RKO (cell line): ENCODE results near the gene ALDOA.
"Not testable (repeated sequence)": the region's sequence is repeated elsewhere in the genome, so short reads cannot be mapped to it uniquely, and the experiment has no call there.

ENCODE experiments used
- DNase-seq: peaks from one replicate; pipeline ENCODE4 v3.0.0-alpha.2; 2016; ENCODE audit warnings: low spot score

Gene ALDOA

DNA sequence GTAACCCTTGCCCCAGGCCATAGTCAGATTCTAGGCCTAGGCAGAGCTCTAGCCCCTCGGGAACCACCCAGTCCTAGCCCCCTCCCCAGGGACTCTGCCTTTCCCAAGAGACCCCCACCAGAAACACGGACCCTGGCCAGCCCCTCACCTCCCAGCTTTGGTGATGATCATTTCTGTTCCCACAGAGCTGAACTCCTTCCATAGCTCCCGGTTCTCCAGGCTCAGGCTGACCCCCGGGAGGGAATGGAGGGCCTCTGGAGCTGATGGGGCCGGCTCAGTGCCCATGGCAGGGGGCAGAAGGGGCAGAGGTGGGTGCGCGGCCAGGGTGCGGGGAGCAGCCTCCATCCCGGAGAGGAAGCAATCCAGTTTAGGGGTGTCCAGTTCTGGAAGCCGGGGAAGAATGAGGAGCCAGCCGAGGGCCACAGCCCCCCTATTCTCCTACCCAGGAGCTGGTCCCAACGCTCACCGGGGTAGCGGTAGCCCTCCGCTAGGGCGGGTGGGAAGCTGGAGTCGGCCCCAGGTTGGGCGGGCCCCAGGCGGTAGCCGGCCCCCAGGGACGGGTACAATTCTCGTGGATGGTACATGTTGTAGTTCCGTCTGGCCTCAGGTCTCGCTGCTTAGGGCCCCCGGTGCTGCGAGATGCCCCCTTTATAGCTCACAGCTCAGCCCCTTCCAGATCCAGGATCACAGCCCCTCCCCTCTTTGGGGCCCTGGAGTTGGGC is 25.2 kb downstream of the ALDOA start:
- DNase-seq = no peak

DNA sequence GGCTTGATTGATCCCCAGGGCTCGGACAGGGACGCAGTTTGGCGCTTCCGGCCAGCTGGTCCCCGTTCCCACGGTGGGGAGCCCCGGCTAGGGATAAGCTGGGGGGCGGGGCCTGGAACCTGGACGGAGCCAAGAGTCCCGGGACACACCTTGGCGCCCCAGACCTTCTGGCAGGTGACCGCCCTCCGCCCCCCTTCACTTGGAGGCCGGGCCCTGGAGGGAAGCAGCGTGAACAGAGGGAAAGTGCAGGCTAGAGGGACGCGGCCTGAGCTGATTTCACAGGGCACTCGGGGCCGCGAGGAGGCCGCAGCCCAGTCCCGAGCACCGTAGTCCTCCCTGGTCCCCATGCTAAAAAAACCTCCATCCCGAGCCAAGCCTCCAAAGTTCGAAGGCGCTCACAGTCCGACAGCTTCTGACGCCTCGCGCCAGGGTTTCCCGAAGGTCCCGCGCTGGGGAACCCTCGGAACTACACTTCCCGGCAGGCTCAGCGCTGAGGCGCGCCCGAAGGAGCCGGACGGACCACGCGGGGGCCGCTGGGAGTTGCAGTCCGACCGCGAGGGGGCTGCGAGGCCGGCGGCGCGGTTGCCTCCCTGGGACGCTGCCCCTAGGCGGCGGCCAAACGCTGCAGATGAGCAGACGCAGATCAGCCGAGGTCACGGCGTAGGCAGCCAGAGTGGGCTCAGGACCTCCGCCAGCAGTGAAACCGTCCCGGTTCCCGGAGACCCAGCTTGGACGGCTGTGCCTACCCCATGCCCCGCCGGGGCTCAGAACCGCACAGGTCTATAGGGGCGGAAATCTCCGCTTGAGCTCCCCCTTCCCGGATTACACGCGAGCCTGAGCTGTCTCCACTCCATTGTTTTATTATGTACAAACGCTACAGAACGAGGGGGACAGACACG is 26.2 kb downstream of the ALDOA start, which contains the start of gene TBX6:
Gene TBX6, minus strand, starts transcription at position 451 of the 899 bp plus-strand sequence. CDS start 731 bp downstream, outside the sequence.
- peak; percentile 94 for DNase-seq

DNA sequence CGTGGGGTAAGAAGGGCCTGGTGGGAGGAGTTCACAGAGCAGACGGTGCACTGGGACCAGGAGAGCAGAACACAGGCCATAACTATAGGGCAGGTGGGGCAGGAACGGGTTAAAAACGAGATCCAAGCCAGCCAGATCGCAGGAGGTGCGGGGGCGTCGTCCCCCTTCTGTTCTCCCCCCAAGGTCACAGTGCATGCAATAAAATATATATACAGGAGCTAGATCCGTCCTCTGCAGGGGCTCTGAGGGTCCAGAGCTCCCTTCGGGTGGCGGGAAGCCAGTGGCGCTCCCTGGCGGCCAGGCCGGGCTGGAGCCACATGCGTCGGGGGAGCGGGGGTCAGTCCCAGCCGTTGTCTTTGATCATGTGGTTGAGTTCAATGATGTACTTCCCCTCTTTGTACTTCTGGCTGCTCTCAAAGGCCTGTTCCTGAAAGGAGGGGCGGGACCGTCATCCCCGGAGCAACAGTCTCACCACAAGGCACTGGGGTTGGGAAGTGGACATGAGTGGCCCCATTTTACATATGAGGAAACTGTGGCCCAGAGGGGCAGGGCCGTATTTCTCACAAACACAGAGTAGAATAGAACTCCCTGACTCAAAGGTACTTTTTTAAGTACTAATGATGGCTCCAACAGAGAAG is 26.9 kb downstream of the ALDOA start:
- DNase-seq = peak; percentile 92

DNA sequence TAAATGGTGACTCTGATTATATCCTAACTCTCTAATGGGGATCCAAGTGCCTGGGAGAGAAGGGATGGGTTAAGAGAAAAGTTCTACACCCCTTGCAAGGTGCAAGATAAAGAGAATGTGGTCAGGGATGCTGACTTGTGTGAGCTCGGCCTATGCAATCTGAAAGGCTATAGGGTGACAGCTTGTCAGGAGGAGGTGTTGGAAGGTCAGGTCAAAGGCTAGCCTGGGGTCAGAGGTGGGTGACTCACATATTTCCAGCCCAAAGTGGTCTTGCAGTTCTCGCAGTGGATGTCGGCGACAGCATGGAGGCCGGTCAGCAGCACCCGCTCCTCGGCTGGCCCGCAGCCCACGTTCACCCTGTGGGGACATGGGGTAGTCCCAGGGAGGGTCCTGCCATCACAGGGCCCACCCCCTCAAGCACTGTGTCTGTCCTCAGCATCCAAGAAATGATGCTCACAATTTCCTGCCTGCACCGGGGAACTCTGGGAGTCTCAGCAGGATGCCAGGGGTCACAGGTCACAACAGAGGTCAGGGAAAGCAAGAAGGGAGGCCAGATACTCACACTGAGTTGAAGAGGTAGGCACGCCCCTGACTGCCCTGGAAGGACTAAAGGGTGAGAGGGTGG is 29.1 kb downstream of the ALDOA start:
- no peak for DNase-seq

DNA sequence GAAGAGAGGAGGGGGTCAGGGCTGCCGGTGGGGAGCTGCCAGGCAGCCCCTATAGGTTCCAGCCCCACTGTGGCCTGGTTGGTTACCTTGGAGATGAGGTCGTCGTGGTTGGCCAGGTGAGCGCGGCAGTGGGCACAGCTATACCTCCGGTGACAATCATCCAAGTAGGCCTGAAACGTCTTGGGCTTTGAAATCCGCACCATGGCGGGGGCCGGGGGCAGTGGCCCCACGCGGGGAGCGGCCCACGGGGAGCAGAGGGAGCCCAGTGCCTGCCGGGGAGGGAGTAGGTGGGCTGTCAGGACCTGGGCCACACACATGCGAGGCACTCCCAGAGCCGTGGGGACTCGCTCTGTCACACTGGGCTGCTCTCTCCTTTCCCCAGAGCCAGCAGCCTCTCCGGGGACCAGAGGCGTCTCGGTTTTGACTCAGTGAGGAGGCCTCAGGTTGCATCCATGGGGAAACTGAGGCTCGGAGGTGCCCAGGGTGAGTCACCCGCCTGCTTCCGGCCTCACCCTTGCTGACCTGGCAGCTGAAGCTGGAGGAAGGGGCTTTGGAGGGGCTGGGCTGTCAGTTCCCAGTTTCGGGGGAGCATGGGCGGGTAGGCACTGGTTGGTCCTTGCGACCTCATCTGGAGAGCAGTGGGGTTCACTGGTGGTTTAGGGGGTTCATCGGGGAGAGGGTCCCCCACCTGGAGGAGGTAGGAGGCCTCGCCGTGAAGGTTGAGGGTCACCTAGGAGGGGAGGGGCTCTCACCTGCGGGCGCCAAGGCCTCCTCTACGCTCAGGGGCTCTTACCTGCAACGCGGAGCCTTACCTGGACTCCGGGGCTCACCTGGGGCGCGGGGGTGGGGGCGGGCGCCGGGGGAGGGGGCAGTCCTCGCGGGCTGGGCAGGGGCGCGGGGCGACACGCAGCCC is 29.9 kb downstream of the ALDOA start:
- DNase-seq = no peak

DNA sequence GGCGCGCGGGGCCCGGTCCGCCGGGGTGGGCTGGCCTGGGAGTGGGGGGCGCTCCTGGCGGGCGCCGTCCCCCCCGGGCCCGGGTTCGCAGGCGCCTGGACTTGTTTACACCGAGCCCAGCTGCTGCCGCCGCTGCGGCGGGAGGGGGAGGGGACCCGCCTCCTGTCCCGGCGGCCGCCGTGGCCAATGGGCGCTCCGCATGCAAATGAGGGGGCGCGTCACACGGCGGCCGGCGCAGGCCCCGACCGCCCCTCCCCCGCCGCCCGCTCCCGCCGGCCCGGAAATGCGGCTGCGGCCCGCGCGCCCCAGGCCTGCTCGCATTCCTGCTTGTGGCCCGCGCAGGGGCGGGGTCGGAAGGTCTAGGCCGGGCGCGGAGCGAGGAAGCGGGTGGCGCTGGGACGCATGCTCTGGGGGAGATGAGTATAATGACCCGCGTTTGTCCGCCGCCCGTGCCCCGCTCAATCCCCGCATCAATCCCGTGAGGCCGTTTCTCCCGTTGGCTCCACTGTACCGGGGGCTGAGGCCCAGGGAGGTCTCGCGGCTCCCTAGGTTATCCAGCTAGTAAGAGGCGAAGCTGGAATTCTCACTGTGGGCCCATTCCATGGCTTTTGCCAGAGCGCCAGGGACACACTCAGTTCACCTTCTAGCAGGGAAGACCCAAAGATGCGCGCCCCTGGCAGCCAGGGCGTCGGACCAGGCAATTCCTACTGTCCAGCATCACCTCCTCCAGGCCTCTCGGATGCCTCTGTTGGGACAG is 30.7 kb downstream of the ALDOA start, which contains the start of gene YPEL3:
Gene YPEL3, minus strand, starts transcription at position 109 of the 757 bp plus-strand sequence. CDS start 731 bp downstream, outside the sequence.
- DNase-seq = peak; percentile 90

DNA sequence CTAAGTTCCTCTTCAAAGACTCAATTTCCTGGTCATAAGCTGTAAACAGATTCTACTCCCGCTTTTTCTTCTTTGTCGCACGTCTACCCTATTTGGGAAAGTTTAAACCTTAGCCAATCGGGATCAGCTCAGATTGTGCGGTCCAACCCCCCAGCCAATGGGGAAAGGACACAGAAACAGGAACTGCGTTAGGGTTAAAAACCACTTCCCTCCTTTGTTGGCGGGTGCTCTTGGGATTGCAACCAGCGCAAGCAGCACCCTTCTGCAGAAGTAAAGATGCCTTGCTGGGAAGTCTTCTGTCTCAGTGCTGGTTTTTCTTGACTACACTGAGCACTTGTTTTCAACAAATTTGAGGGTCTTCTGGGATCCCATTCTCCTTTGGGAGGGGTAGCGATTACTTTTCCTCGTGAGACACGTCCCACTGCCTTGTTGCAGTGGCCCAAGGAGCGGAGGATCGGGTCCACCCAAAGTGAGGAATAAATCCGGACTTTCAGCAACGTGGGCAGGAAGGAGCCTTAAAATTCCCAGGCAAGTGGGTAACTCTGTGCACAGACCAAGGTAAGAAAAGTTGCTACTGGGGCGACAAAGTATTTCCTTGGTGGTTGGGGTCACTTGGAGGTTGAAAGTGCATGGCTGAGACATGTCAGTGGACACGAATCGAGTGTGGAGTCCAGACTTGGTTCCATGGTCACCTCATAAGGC is 31.5 kb downstream of the ALDOA start:
- no peak for DNase-seq

DNA sequence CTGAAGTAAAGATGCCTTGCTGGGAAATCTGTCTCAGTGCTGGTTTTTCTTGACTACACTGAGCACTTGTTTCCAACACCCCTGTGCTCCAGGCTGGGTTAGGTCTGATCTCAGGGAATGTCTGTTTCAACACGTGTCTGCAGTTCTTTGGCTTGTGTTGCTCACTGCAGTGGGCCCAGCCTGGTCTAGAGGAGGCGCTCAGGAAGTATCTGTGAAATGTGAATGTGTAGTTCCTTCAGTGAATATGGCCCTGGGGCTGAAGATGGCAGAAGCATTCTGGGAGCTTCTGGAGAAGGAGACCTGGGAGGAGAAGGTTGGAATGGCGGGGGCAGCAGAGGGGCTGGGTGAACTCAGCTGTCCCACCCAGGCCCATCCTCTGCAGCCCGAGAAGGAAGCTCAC is 38.5 kb downstream of the ALDOA start:
- no peak for DNase-seq

DNA sequence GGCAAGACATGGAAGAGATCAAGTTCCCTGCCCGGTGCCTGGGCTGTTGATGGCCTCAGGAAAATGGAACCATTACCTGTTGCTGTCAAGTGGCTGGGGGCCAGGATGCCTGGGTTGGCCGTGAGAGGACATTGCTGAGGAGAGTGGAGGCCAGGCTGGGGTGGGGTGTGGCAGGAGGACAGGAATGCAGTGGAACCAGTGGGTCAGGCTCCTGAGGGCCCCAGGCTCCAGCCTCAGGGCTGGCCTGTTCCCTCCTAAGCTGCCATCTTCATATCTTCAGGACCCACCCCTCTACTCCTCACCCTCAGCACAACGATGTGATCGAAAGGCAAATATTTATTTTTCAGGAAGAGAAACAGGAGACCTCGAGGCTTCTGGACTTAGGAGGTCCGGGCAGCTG is 38.9 kb downstream of the ALDOA start:
- no peak for DNase-seq

DNA sequence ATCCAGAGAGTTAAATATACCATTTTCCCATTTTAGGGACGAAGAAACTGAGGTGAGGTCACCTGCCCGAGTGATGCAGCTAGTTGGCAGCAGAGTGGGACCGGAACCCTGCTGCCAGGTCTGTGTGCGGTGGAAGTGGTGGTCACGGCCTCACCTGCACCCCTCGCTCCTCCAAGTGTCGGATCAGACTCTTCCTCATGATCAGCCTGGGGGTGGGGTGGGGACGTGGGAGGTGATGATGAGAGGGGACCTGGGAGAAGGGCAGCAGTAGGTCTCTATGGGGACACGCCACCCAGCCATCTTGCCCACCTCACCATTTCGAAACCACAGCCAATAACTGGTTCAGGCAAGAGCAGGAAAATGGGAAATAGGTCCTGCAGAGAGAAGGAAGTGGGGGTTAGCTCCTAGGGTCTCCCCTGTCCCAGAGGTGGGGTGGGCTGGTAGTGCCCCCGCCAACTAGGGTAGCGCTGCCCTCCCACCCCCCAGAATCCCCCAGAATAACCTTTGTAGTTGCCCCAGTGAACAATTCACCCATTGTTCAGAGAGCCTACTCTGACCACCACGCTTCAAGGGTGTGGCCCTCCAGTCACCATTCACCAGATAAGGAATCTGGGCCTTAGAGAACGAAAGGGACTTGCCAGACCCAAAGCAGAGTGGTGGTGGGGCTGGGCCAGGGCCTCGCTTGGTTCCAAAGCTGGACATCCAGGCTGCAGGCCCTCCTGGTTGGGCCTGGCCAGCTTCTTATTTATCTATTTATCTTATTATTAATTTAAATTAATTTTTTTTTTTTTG is 42.7 kb downstream of the ALDOA start:
- no peak for DNase-seq

DNA sequence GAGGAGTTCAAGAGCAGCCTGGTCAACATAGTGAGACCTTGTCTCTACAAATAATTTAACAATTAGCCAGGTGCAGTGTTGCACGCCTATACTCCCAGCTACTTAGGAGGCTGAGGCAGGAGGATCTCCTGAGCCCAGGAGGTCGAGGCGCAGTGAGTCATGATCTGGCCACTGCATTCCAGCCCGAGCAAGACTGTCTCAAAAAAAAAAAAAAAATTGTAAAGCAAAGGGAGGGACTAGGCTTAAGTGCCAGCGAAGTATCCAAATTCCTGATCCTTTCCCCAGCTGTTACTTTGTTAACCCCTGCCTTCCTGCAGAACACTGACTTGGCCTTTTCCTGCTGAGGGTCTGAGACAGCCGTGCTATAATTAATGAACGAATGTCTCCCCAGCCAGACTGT is 45.1 kb downstream of the ALDOA start:
- DNase-seq = no peak

DNA sequence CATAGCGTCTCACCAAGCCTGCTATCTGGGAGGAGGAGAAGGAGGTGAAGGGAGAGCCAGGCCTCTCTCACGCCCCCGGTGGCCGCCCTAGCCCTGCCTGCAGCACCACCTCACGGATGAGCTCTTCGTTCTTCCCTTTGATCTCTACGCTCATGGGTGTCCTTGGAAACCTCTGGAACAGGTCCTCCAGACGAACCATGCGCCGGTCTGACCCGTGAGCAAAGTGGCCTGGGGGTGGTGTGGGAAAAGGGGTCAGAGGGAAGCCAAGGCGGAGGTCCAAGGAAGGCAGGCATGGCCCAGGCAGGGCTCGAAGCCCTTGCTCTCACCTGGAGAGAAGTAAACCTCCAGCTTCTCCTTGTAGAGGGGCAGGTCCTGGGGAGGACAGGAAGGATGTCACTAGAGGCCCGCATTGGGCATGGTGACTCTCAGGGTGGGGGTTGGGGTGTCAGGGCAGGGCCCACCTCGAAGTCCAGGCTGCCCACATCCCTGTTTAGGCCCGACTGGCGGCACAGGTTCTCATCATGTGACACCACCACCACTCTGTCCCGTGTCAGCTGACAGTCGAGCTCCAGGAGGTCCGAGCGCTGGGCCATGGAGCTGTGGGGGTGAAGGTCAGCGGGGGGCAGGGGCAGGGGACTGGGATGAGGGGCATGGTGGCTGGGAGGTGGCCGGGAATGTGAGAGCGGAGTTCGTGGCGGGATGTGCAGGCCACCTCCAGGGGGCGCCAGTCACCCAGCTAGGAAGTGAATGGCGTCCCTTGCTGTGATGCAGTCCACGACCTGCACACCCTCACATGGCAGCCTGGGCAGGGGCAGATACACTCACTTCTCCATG is 46.9 kb downstream of the ALDOA start:
- peak; percentile 47 for DNase-seq

DNA sequence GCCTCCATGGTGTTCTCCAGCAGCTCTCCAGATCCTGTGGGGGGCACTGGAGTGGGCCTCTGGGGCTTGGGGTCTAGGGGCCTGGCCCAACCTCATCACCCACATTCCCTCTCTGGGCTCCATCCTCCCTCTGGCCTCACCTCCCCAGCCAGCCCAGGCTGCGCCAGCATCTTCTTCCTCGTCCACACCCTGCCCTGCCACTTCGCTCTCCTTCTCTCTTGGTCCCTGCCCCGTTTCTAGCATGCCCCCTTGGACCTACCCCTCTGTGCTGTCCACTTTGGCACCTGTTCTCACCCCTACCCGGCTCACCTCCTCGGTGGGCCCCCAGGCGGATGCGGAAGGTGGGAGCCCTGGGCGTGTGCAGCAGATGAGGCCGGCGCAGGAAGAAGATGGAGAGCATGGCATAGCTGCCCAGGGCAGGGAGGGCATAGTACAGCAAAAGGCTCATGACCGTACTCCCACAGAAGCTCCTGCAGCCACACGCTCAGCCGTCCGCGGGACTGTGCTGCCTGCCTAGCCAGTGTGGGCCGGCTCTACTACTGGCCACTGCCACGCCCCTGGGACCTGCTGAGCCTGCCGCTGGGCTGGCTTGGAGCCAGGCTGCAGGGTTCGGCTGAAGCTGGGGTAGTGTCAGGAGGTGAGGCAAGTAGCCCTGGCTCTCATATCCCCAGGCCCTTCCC is 47.6 kb downstream of the ALDOA start, which contains the start of gene GDPD3:
Gene GDPD3, minus strand, starts transcription at position 507 of the 680 bp plus-strand sequence. Its CDS starts 59 bp downstream, at position 448.
- no peak for DNase-seq

DNA sequence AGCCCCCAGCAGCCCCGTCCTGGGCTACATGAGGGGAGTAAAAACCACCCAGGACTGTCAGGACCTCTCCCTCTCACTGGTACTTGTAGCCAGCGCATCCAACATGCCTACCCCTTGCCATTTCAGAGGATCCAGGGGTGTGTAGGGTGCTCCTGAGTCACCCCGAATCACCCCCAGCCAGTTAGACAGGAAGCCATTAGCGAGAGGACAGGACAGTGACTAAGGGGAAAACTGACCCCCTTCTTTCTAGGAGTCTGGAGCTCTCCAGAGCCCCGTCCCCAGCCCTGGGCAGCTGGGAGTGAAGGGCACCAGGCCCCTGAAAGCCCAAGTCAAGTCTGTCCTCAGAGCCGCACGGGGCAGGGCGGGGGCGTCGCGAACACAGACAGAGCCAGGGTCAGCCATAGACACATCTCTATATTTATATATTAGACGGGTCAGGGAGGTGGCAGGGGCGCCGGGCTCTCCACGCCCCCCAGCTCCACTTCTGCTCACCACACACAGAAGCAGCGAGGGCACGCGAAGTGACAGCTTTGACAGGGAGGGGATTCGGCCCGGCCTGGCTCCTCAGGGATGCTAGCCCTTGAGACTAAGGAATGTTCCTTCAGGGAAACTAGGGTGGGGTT is 48.3 kb downstream of the ALDOA start:
- peak; percentile 64 for DNase-seq

DNA sequence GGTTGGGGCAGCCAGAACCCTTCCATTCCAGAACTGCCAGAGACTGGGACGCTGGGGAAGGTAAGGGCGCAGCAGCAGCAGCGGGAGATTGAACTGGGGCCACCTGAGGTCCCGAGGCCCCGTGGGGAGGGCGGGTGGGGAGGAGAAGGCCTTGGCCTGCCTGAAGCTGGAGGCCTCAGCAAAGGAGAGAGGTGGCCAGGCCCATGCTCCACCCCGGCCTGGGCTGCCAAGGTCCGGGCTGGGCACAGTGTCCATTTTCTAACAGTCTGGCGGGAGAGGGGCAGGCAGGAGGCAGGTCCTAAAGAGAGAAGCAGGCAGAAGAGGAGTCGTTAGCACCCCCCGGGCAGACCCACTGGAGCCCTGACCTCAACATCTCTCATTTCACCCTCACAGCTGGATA is 48.9 kb downstream of the ALDOA start:
- no peak for DNase-seq

DNA sequence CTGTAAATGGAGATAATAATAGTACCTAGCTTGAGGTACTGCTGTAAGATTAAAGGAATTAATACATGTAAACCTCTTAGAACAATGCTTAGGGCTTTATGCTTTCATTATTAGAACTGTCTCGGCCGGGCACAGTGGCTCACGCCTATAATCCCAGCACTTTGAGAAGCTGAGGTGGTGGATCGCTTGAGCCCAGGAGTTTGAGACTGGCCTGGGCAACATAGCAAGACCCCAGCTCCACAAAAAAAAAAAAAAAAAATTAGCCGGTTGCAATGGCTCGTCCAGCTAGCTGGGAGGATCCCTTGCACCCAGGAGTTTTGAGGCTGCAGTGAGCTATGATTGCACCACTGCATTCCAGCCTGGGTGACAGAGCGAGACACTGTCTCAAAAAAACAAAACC is 49.3 kb downstream of the ALDOA start:
- not testable (repeated sequence) for DNase-seq

DNA sequence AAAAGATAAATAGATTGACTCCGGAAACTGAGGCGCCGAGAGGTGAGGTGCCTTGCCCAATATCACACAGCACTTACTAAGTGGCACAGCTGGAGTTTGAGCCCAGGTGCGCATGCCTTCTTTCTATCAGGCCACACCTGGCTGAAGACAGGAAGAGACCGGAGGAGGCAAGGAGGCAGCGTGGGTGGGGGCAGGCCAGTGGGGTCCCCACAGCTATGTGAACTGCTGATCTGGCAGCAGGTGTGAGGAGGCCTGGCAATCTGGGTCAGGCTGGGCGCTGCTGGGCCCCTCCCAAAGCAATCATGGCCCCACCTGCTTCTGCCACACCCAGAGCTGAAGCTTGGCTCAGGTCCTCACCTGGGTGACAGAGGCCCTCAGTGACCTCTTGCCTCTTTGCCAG is 49.7 kb downstream of the ALDOA start:
- no peak for DNase-seq
